GM12874 (cell line): ENCODE measurements around the gene TNFSF9.

ENCODE experiments used
- CTCF ChIP-seq: IDR thresholded peaks from 2 replicates; pipeline ENCODE4 v1.5.1; 2011; ENCODE audit warnings: low read depth, mild to moderate bottlenecking, control low read depth, low read length, moderate library complexity; ENCODE audit not compliant: insufficient read depth

The TNFSF9 gene

GRCh38 chr19:6531956-6532243 is 1.1 kb downstream of the TNFSF9 start:
- TF ChIP-seq CTCF, result no peak

- TF ChIP-seq CTCF, result no peak
Observed at GRCh38 chr19:6532244-6532999, 1.6 kb downstream of the TNFSF9 start.

GRCh38 chr19:6533000-6533328 is 2.1 kb downstream of the TNFSF9 start:
- TF ChIP-seq CTCF, result no peak

GRCh38 chr19:6533746-6534418 is 3.1 kb downstream of the TNFSF9 start:
- TF ChIP-seq CTCF, result no peak

- no peak for TF ChIP-seq CTCF
Observed at GRCh38 chr19:6534451-6535093, 3.7 kb downstream of the TNFSF9 start.

GRCh38 chr19:6535558-6536137 is 4.8 kb downstream of the TNFSF9 start:
- TF ChIP-seq CTCF, result no peak

GRCh38 chr19:6539514-6539913 is 8.7 kb downstream of the TNFSF9 start:
- no peak for TF ChIP-seq CTCF
